Raji (cell line): ENCODE data around the gene CBY1.

Experiments
- POLR2A ChIP-seq: IDR thresholded peaks from 2 replicates; pipeline ENCODE4 v1.6.1; 2011; ENCODE audit warnings: low read depth, low read length, control low read depth; ENCODE audit not compliant: insufficient read depth

CBY1 gene

DNA sequence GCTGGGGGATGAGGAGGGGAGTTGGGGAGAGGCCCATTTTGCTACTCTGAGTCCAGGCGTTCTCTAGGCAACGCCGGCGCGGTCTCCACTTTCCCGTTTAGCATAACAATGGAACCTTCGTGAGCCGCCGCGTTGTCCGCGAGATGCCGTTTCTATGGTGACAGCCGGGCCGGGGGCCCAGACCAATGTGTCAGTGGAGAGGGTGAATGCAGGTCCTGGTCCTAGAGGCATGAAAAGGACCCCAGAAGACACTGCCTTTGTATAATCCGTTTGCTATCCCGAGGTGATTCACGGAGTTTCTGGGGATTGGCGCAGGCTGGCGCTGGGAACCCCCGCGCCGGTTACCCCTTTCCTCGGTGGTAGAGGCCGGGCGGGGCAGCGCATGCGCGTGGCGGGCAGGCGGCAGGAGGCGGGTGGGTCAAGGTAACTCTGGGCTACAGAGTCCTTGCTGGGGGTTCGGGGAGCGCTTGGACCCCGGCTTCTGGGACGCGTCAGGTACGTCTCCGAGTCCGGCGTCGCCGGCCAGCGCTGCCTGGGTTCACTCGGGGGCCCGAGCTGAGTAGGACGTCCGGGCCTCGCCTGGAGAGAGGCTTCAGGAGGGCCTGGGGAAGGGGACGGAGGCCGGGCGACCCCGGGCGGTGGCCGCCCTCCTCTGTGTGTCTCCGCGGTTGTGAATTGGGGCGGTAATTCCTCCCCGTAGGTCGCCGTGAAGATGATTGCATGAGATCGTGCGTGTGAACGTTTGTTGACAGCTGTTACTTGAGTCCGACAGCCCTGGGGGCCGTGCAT, at the start of gene CBY1, which contains the start of gene FAM227A:
CBY1 (plus strand) TSS at position 383 of the 789 bp plus-strand sequence. CDS start 11,417 bp downstream, outside the sequence.
FAM227A (minus strand) TSS at position 137 of the 789 bp plus-strand sequence. CDS start 6,224 bp downstream, outside the sequence.
- TF ChIP-seq POLR2A: peak; percentile 65

- TF ChIP-seq POLR2A: no peak
Measured at GRCh38 chr22:38607680-38608079, 48.8 kb upstream of the CBY1 start.

DNA sequence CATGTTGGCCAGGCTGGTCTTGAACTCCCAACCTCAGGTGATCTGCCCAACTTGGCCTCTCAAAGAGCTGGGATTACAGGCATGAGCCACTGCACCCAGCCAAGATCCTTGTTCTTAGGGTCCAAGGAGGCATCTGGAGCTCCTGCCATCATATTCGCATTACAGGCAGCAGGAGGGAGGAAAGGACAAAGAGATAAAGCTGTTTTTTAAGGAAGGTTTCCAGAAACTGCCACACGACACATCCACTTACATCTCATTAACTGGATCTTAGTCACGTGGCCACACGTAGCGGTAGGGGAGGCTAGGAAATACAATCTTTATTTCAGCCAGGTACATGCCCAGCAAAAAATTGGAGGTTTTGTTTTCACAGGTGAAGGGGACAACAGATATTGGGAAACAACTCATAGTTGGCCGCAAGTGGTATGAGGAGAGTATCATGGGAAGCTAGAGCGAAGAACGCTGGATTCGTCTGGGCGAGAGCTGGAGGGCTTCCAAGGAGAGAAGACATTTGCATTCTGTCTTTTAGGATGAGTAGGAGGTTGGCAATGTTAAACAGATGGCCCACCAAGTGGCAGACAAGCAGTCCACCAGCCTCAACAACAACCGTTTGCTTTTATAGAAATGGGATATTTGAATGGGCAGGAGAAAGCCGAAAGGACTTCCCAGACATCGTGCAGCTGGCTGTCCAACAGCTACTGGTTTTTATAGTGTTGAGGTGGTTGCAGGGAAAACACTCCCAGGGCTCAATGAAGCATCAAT, 47.3 kb upstream of the CBY1 start:
- TF ChIP-seq POLR2A: no peak

GRCh38 chr22:38610234-38610633, 46.2 kb upstream of the CBY1 start:
- TF ChIP-seq POLR2A: no peak

DNA sequence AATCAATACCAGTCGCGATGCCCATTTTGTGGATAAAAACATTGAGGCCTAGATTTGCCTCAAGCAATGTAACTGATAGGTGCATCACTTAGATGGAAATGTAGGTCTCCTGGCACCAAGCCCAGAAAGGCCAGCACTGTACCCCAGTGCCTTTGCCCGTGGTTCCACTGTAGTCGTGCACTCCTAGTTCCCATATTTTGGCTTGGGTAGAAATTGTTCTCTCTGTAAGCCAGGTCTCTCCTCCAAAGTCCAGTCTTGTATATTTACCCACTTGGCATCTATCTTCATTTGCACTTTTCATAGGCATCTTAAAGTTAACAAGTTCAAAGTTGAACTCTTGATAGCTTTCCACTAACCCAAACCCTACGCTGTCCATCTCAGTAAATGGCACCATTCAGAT, 44.9 kb upstream of the CBY1 start:
- no peak for TF ChIP-seq POLR2A

DNA sequence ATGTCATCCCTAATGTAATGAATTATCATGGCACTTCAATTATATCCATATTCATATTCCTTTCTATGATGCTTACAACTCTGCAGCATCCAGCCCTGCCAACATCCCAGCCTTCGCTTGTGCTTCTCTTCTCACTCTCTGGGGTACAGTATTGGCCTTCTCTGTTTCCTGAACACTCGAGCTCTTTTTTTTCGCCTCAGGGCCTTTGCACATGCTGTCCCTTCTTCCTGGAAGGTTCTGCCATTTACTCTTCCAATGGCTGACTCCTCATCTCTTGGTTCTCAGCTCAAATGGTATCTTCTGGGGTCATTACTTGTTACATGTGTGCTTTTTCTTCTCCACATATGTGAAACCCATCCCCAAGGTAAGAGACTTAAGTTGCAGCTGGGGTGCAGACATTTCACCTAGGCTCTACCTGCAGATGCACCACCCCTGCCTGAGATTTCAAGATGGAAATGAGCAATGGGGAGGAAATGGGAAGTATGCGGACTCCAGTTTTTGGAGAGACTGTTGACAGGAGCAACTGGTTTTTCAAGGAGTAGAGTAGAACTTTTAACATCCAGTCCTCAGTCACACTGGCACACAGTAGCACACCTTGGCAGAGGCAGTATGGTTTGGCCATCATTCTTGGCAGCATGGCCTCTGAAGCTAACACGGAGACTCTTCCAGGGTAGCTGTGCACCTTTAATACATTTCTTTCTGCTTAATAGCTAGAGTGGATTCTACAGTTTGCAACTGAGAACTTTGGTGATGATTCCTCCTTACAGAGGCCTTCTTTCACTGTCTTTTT, 44.0 kb upstream of the CBY1 start:
- no peak for TF ChIP-seq POLR2A

GRCh38 chr22:38613588-38613987, 42.9 kb upstream of the CBY1 start:
- no peak for TF ChIP-seq POLR2A

GRCh38 chr22:38614332-38615063, 41.9 kb upstream of the CBY1 start:
- no peak for TF ChIP-seq POLR2A

DNA sequence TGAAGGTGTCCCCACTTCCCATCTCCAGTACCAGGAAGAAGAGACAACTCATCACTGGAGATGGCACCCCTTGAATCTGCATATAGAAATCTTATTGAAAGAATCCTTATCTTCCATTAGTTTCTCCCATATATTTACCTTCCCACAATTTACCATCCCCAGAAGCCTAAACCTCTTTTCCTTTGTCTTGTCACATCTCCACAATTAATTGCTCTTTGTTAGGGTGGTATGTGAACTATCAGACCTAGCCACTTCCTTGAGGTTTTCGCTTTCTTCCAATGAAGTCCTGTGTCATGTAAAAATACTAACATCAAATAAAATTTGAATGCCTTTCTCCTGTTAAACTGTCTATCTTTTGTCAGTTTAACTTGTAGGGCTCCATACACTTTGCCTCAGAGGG, 38.2 kb upstream of the CBY1 start:
- no peak for TF ChIP-seq POLR2A

- no peak for TF ChIP-seq POLR2A
Measured at GRCh38 chr22:38618682-38619081, 37.8 kb upstream of the CBY1 start.

GRCh38 chr22:38623351-38623750, 33.1 kb upstream of the CBY1 start:
- no peak for TF ChIP-seq POLR2A

DNA sequence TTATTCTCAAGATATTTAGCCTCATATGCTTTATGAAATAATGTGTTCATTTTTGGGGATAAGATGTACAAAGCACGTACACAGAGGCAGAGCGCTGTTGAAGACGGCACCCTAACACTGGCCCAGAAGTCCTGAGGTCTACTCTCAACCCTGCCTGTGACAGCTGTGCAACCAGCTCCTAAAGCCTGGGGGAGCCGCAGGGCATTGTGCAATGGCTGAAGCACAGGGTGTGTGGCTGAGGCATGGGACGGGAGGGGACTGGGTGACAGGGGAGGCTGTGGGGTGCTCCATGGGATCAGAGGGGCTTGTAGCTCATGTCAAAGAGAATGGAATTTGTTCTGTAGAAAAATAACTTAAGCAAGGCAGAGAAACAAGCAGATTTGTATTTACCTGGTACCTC, 28.0 kb upstream of the CBY1 start:
- no peak for TF ChIP-seq POLR2A

DNA sequence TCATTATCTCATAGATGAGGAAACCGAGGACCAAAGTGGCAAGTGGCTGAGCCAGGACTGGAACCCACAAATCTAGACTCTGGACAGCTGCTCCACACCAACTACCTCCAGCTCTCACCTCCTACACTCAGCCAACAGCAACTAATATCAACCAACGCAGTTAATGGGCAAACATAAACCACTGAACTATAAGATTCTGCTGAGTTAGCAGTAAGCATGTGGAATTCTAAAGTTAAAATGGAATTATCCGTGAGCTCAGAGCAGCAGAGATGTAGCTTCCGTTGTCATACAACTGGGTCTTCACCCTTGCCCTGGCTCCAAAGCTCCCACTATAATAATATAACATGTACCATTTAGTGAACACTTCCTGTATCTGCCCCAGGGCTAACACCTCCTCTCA, 27.3 kb upstream of the CBY1 start:
- TF ChIP-seq POLR2A: no peak

GRCh38 chr22:38631724-38632123, 24.7 kb upstream of the CBY1 start:
- TF ChIP-seq POLR2A: no peak

DNA sequence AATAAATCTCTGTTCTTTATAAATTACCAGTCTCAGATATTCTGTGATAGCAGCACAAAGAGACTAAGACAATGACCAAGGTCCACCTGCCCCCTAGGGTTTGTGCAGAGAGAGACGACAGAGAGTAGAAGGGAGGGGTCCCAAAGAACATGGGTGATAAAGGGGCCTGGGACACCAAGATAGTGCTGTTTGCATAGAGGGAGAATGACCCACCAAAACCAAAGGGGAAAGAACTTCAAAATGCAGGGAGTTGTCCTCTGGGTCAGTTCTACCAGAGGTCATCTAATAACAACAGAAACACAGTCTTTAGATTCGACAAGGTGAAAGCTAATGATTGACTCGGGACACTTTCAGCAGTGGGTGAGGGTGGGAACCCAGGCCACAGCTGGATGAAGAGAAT, 23.9 kb upstream of the CBY1 start:
- TF ChIP-seq POLR2A: no peak
